GM12878 (cell line): ENCODE results near the gene VSIG10L. TPM values are rescaled to one million over a fixed set of nuclear protein-coding genes. Genes with fewer than 3 reads are reported as not detected.

Source experiments
- ATAC-seq: fragments of 200-7000 bp; cut with Tn5 transposase; 3 replicates; pipeline ENCODE4 v1.9.1; 2020; ENCODE audit warnings: mild to moderate bottlenecking, moderate library complexity
- BruUV-seq: library from RNA; stranded (reverse); fragments of 400-500 nt; replicated peaks from 2 replicates; lab custom pipeline; 2021; lab: Mats Ljungman, UMichigan
- CTCF ChIA-PET: fragments of 300-600 bp; sonication (Branson Sonifier 250); formaldehyde crosslinking; extraction: SDS; loops from one replicate; lab custom pipeline; 2021; ENCODE audit warnings: inconsistent platforms; lab: Yijun Ruan, JAX
- POLR2A ChIA-PET: fragments of 350-600 bp; formaldehyde crosslinking; extraction: SDS; loops from one replicate; lab custom pipeline; 2021; ENCODE audit warnings: inconsistent platforms; lab: Charles Lee
- RAD21 ChIA-PET: fragments of 300-600 bp; sonication (Branson Sonifier 250); formaldehyde crosslinking; loops from one replicate; lab custom pipeline; 2023; ENCODE audit warnings: antibody characterized with exemption; ENCODE audit not compliant: unreplicated experiment; lab: Charles Lee
- SMC1A ChIA-PET: fragments of 300-600 bp; sonication (Branson Sonifier 250); formaldehyde crosslinking; loops from one replicate; lab custom pipeline; 2023; ENCODE audit not compliant: unreplicated experiment, uncharacterized antibody; lab: Charles Lee
- DNase-seq: peaks from one replicate; pipeline ENCODE4 v3.0.0-alpha.2; 2011; ENCODE audit warnings: low read depth, low spot score
- FAIRE-seq: peaks from 3 replicates; lab custom pipeline; 2011; peaks lifted over from hg19 to GRCh38; lab: Jason Lieb, UNC
- H2AFZ ChIP-seq: 2 replicates; pipeline ENCODE4 v1.6.0; 2011; ENCODE audit warnings: low read depth, low read length, control low read depth; ENCODE audit not compliant: control insufficient read depth
- H3K27ac ChIP-seq: 2 replicates; pipeline ENCODE4 v1.5.1; 2011; ENCODE audit warnings: control low read depth; ENCODE audit not compliant: control insufficient read depth, insufficient read depth
- H3K27me3 ChIP-seq, 2 experiments: replicated peaks in 1 of 2; 2 replicates each; pipeline versions ENCODE4 v1.6.0 to v1.6.1; 2011; ENCODE audit warnings: low read length in 1 of 2; ENCODE audit not compliant: control insufficient read depth in 2 of 2, insufficient read depth in 2 of 2
- H3K36me3 ChIP-seq, 2 experiments: 2 replicates each; pipeline ENCODE4 v1.5.1; 2011; ENCODE audit warnings: low read length in 1 of 2; ENCODE audit not compliant: control insufficient read depth in 2 of 2, insufficient read depth in 2 of 2
- H3K4me1 ChIP-seq: 2 replicates; pipeline ENCODE4 v1.6.1; 2011; ENCODE audit warnings: mild to moderate bottlenecking, low read length, moderate library complexity, mixed read lengths; ENCODE audit not compliant: control insufficient read depth, insufficient read depth
- H3K4me2 ChIP-seq: 2 replicates; pipeline ENCODE4 v1.6.0; 2011; ENCODE audit warnings: control low read depth; ENCODE audit not compliant: control insufficient read depth, insufficient read depth
- H3K4me3 ChIP-seq: fragments of 200-600 bp; sonication (generic); 2 replicates; pipeline ENCODE4 v1.5.1; 2016
- H3K79me2 ChIP-seq: 2 replicates; pipeline ENCODE4 v1.6.0; 2011; ENCODE audit warnings: low read length; ENCODE audit not compliant: control insufficient read depth, insufficient read depth
- H3K9ac ChIP-seq: 2 replicates; pipeline ENCODE4 v1.8.0; 2011; ENCODE audit warnings: low read length, control low read depth, mixed read lengths; ENCODE audit not compliant: control insufficient read depth, insufficient read depth
- H3K9me3 ChIP-seq: replicated peaks from 3 replicates; pipeline ENCODE4 v1.5.1; 2011; ENCODE audit warnings: mild to moderate bottlenecking, low read length; ENCODE audit not compliant: control insufficient read depth, insufficient read depth
- H4K20me1 ChIP-seq: 2 replicates; pipeline ENCODE4 v1.6.0; 2011; ENCODE audit not compliant: control insufficient read depth, insufficient read depth
- MYB ChIP-seq: fragments of 150-350 bp; IDR thresholded peaks from 2 replicates; pipeline ENCODE4 v1.6.1; 2014; ENCODE audit warnings: mild to moderate bottlenecking, low read depth, low read length, borderline replicate concordance
- PKNOX1 ChIP-seq: fragments of 450-650 bp; IDR thresholded peaks from 2 replicates; pipeline ENCODE4 v1.6.1; 2016; ENCODE audit warnings: mild to moderate bottlenecking
- RFX5 ChIP-seq: IDR thresholded peaks from 2 replicates; pipeline ENCODE4 v1.6.1; 2011; ENCODE audit warnings: low read depth, low read length, improper control_type of control experiment
- ZBTB33 ChIP-seq: fragments of 450-650 bp; IDR thresholded peaks from 2 replicates; pipeline ENCODE4 v1.6.1; 2017; ENCODE audit warnings: mild to moderate bottlenecking
- WGBS: methylation state at CpG from one replicate; pipeline ENCODE4 v1.1.6; 2016; ENCODE audit warnings: low lambda C conversion rate; ENCODE audit not compliant: insufficient replicate concordance, insufficient coverage; ENCODE audit errors: missing lambda C conversion rate; 5-methylcytosine and 5-hydroxymethylcytosine counted together
- in situ Hi-C: fragments of 300-500 bp; cut with MboI; formaldehyde crosslinking; loops from 9 replicates; pipeline ENCODE4 v1.14.3; 2018; ENCODE audit warnings: mixed read lengths
- intact Hi-C: fragments of 100-400 bp; cut with micrococcal nuclease; formaldehyde crosslinking; loops from one replicate; pipeline ENCODE4 v1.14.2; 2022; ENCODE audit not compliant: unreplicated experiment
- polyA plus RNA-seq, 11 experiments: library from polyadenylated mRNA; depleted of rRNA in 4 of 11; unstranded in 6 of 11; stranded (reverse) in 5 of 11; fragments of >200 nt; fragmentation: Nextera tagmentation in 4 of 11; fragmentation: Illumina TruSeq in 1 of 11; extraction: Ambion mirVana in 4 of 11; extraction: Trizol in 1 of 11; gene quantifications; 1 replicate in 1 of 11; 2 replicates in 10 of 11; pipeline versions ENCODE4 v1.2.1 to v1.2.3, GENCODE V29; 2011 to 2016; ENCODE audit warnings: inconsistent platforms in 2 of 11, missing spikeins in 2 of 11, low read depth in 1 of 11
- total RNA-seq, 4 experiments: library from RNA; depleted of rRNA in 3 of 4; stranded (reverse); fragments of >200 nt in 3 of 4; fragmentation: Illumina TruSeq in 1 of 4; extraction: Trizol in 1 of 4; gene quantifications; 2 replicates each; pipeline versions ENCODE4 v1.2.1 to v1.2.3, GENCODE V29; 2013 to 2021

The VSIG10L gene
- total and polyA plus RNA-seq, 10 of the 15 experiments (the other 5 are each of a cell fraction or from before 2014, with no cell fraction given): 0.09 to 0.93 (median 0.49) TPM

DNA sequence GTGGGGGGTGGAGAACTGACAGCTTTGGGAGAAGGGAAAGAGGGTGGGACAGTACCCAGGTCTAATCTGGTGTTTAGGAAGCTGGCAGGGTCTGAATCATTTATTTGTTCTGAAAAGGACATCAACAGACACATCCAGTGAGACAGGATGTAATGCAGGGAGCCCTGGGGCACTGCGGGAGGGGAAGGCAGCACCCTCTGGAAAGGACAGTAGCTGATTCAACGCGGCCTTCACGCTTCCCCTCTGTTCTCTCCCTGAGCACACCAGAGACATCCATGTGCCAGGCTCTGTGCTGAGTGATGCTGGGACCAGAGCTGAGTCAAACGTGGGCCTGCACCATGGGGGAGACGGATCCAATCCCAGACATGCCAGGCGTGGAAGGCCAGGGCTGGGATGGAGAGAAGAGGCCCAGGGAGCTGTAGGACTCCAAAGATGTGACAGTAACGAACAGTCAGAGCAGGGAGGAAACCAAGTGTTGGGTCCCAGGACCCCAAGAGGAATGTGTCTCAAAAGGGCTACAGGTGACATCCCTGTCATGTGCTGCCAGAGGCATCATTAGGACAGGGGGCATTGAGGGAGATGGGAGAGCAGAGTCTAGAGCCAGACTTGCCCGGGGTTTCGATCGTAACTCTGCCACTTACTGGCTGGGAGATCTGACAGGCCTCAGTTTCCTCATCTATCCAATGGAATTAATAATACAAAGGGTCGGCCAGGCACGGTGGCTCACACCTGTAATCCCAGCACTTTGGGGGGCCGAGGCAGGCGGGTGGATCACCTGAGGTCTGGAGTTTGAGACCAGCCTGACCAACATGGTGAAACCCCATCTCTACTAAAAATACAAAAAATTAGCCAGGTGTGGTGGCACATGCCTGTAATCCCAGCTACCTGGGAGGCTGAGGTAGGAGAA is 22.5 kb upstream of the VSIG10L start:
- Histone ChIP-seq H3K79me2 (peaks cover 18% of the 10 kb centered on the region), H3K9ac (no peak overlapping the region), H3K4me3 (no peak overlapping the region), H2AFZ (no peak overlapping the region), H3K36me3 (no peaks in the 10 kb centered on the region), H3K9me3 (no peaks in the 10 kb centered on the region), H3K27me3 (no peaks in the 10 kb centered on the region), H3K27ac (no peak overlapping the region), H3K4me2 (no peak overlapping the region), H3K4me1 (peaks cover 9% of the 10 kb centered on the region), H4K20me1 (no peaks in the 10 kb centered on the region)
- intact Hi-C loops: no loop called here
- RAD21 ChIA-PET: interaction anchor here (1.0 to 2.2 kb wide), 2 partner anchors 25 to 31 kb away, joined by 3 to 23 read pairs; no protein-coding TSS in a partner anchor
- POLR2A ChIA-PET: interaction anchor here (0.6 to 2.5 kb wide), 2 partner anchors 30 to 820 kb away, joined by 3 to 26 read pairs; no protein-coding TSS in a partner anchor
- in situ Hi-C loops: loop anchor here (10.0 to 25.0 kb wide), 2 partner anchors 550 to 1027 kb away; partner anchors contain the start of gene KCNC3
- TF ChIP-seq ZBTB33: no peak
- TF ChIP-seq MYB: no peak
- no peak for TF ChIP-seq RFX5
- TF ChIP-seq PKNOX1: no peak
- no peak for DNase-seq
- no peak for FAIRE-seq
- no TSS peak for BruUV-seq
- CTCF ChIA-PET: no interaction called here
- WGBS: 83% methylated on average over 15 of the region's 15 CpGs
- SMC1A ChIA-PET: interaction anchor here (0.8 kb wide), 1 partner anchor 72 kb away, joined by 3 read pairs; no protein-coding TSS in a partner anchor
- no peak for ATAC-seq
